ENCODE measurements around the gene MYT1.
"Not testable (repeated sequence)": the region's sequence is repeated elsewhere in the genome, so short reads cannot be mapped to it uniquely, and the experiment has no call there.

The MYT1 gene

GRCh38 chr20:64171211-64171610 lies 7.0 kb downstream of the MYT1 start:
- DNase-seq = no peak

GRCh38 chr20:64173116-64173515 lies 8.9 kb downstream of the MYT1 start:
- DNase-seq = no peak

- DNase-seq = no peak
These were observed 12.3 kb downstream of the MYT1 start for GRCh38 chr20:64176551-64176950.

- DNase-seq = no peak
These were observed 12.7 kb downstream of the MYT1 start for GRCh38 chr20:64176971-64177370.

GRCh38 chr20:64177384-64177783 lies 13.1 kb downstream of the MYT1 start:
- no peak for DNase-seq

GRCh38 chr20:64177787-64178186 lies 13.5 kb downstream of the MYT1 start:
- DNase-seq = no peak

GRCh38 chr20:64178925-64179324 lies 14.7 kb downstream of the MYT1 start:
- not testable (repeated sequence) for DNase-seq

GRCh38 chr20:64179805-64180204 lies 15.6 kb downstream of the MYT1 start:
- DNase-seq = no peak

- DNase-seq = no peak
These were observed 16.4 kb downstream of the MYT1 start for GRCh38 chr20:64180673-64181072.

GRCh38 chr20:64181391-64181790 lies 17.1 kb downstream of the MYT1 start:
- no peak for DNase-seq

- no peak for DNase-seq
These were observed 18.1 kb downstream of the MYT1 start for GRCh38 chr20:64182146-64182865.

GRCh38 chr20:64183313-64183712 lies 19.1 kb downstream of the MYT1 start:
- no peak for DNase-seq

GRCh38 chr20:64184795-64185194 lies 20.5 kb downstream of the MYT1 start:
- no peak for DNase-seq

GRCh38 chr20:64185276-64185900 lies 21.1 kb downstream of the MYT1 start:
- no peak for DNase-seq

- DNase-seq = no peak
These were observed 21.9 kb downstream of the MYT1 start for GRCh38 chr20:64186071-64186598.

- not testable (repeated sequence) for DNase-seq
These were observed 23.0 kb downstream of the MYT1 start for GRCh38 chr20:64187213-64187612.

GRCh38 chr20:64188091-64188490 lies 23.8 kb downstream of the MYT1 start:
- DNase-seq = no peak

- DNase-seq = no peak
These were observed 24.7 kb downstream of the MYT1 start for GRCh38 chr20:64188682-64189529.

GRCh38 chr20:64189530-64189966 lies 25.3 kb downstream of the MYT1 start:
- no peak for DNase-seq

- no peak for DNase-seq
These were observed 25.7 kb downstream of the MYT1 start for GRCh38 chr20:64189986-64190385.

GRCh38 chr20:64191002-64191401 lies 26.8 kb downstream of the MYT1 start:
- DNase-seq = no peak

- no peak for DNase-seq
These were observed 28.2 kb downstream of the MYT1 start for GRCh38 chr20:64192406-64192805.

- no peak for DNase-seq
These were observed 28.8 kb downstream of the MYT1 start for GRCh38 chr20:64193058-64193457.

Measured in stimulated activated CD4-positive, alpha-beta T cell treated with anti-CD3 and anti-CD28 coated beads, Interleukin-4, amount 100 ng/mL, for 4 hours (primary cell).